Mesendoderm (in vitro differentiated cells): ENCODE measurements around the gene MELTF.

ENCODE experiments used
- DNase-seq: peaks from one replicate; pipeline ENCODE4 v3.0.0; 2013
- H2AK5ac ChIP-seq: 2 replicates; pipeline ENCODE4 v1.6.1; 2013; ENCODE audit warnings: low read length, inconsistent platforms
- H2BK120ac ChIP-seq: 2 replicates; pipeline ENCODE4 v1.6.1; 2013; ENCODE audit warnings: low read depth, mild to moderate bottlenecking, low read length, moderate library complexity, mixed read lengths
- H2BK15ac ChIP-seq: replicated peaks from 2 replicates; pipeline ENCODE4 v1.6.1; 2013; ENCODE audit warnings: low read depth, mild to moderate bottlenecking, moderate library complexity
- H2BK5ac ChIP-seq: 2 replicates; pipeline ENCODE4 v1.6.1; 2013; ENCODE audit warnings: low read length, inconsistent platforms
- H3K18ac ChIP-seq: 2 replicates; pipeline ENCODE4 v1.6.1; 2013; ENCODE audit warnings: mild to moderate bottlenecking, low read length, mixed read lengths
- H3K23ac ChIP-seq: one replicate; pipeline ENCODE4 v1.6.1; 2013; ENCODE audit warnings: low read length
- H3K27ac ChIP-seq: 2 replicates; pipeline ENCODE4 v1.5.1; 2013; ENCODE audit warnings: low read depth, mild to moderate bottlenecking, inconsistent platforms, low read length, moderate library complexity
- H3K27me3 ChIP-seq: 2 replicates; pipeline ENCODE4 v1.6.1; 2013; ENCODE audit warnings: low read length, control low read depth, mild to moderate bottlenecking, inconsistent platforms; ENCODE audit not compliant: insufficient read depth, poor library complexity
- H3K36me3 ChIP-seq: 2 replicates; pipeline ENCODE4 v1.6.1; 2013; ENCODE audit warnings: low read length, inconsistent platforms; ENCODE audit not compliant: control insufficient read depth, insufficient read depth
- H3K4ac ChIP-seq: one replicate; pipeline ENCODE4 v1.6.1; 2013; ENCODE audit warnings: low read depth, mild to moderate bottlenecking, low read length, moderate library complexity
- H3K4me1 ChIP-seq: 2 replicates; pipeline ENCODE4 v1.6.1; 2013; ENCODE audit warnings: low read depth, low read length, inconsistent platforms; ENCODE audit not compliant: control insufficient read depth
- H3K4me2 ChIP-seq: 2 replicates; pipeline ENCODE4 v1.6.1; 2013; ENCODE audit warnings: low read length
- H3K4me3 ChIP-seq: 2 replicates; pipeline ENCODE4 v1.5.1; 2013; ENCODE audit warnings: mild to moderate bottlenecking, low read length
- H3K56ac ChIP-seq: one replicate; pipeline ENCODE4 v1.6.1; 2013; ENCODE audit warnings: low read length
- H3K79me1 ChIP-seq: 2 replicates; pipeline ENCODE4 v1.6.1; 2013; ENCODE audit warnings: low read length, inconsistent platforms
- H3K79me2 ChIP-seq: 2 replicates; pipeline ENCODE4 v1.6.1; 2013; ENCODE audit warnings: mild to moderate bottlenecking, low read length; ENCODE audit not compliant: control insufficient read depth, insufficient read depth
- H3K9ac ChIP-seq: 2 replicates; pipeline ENCODE4 v1.6.1; 2013; ENCODE audit warnings: low read length, inconsistent platforms
- H4K5ac ChIP-seq: one replicate; pipeline ENCODE4 v1.6.1; 2013; ENCODE audit warnings: low read length
- H4K8ac ChIP-seq: one replicate; pipeline ENCODE4 v1.6.1; 2013; ENCODE audit warnings: low read depth, mild to moderate bottlenecking, control low read depth, low read length, moderate library complexity
- WGBS: extraction: QIAGEN DNeasy Blood & Tissue Kit; methylation state at CpG from one replicate; pipeline ENCODE4 v1.1.7; 2013; ENCODE audit warnings: low lambda C conversion rate, missing lambda C conversion rate; ENCODE audit not compliant: insufficient coverage; ENCODE audit errors: extremely low coverage; 5-methylcytosine and 5-hydroxymethylcytosine counted together

Gene MELTF

DNA sequence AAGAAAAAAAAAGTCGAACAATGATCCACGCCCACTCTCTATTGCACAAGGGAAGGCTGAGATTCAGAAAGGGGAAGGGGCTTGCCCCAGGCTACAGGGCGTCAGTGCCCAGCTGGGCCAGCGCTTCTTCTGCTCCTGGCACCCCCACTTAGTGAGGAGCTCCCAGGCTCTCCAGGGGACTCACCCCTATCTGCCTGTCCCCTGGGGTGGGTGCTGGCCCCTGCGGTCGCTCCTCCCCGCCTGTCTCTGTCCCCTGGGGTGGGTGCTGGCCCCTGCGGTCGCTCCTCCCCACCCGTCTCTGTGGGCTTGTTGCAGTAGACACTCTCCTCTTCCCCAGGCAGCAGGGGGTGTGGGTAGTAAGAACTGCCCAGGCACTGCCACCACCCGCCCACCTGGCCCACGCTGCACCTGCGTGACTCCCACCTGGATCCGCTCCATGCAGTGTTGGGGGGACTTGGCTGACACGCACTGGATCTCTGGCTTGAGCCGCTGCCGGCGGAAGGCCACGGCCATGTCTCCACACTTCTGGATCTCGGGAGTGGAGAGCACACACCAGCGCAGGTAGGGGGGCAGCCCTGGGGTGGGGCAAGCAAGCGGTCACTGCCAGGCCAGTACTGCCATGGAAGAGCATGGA, 14.6 kb downstream of the MELTF start:
- Histone ChIP-seq H4K5ac (no peak overlapping the region), H3K27ac (no peak overlapping the region), H3K27me3 (no peaks in the 10 kb centered on the region), H3K79me2 (no peaks in the 10 kb centered on the region), H2AK5ac (no peak overlapping the region), H3K4me2 (no peak overlapping the region), H3K4ac (no peak overlapping the region), H3K4me3 (no peak overlapping the region), H3K36me3 (no peaks in the 10 kb centered on the region), H3K4me1 (no peaks in the 10 kb centered on the region), H3K23ac (no peak overlapping the region), H3K79me1 (no peaks in the 10 kb centered on the region), H3K18ac (no peak overlapping the region), H2BK120ac (no peak overlapping the region), H4K8ac (no peak overlapping the region), H2BK15ac (no peak overlapping the region), H2BK5ac (no peak overlapping the region), H3K56ac (no peak overlapping the region), H3K9ac (no peak overlapping the region)
- no CpG with 5 or more reads among the region's 22 CpGs for WGBS
- no peak for DNase-seq

DNA sequence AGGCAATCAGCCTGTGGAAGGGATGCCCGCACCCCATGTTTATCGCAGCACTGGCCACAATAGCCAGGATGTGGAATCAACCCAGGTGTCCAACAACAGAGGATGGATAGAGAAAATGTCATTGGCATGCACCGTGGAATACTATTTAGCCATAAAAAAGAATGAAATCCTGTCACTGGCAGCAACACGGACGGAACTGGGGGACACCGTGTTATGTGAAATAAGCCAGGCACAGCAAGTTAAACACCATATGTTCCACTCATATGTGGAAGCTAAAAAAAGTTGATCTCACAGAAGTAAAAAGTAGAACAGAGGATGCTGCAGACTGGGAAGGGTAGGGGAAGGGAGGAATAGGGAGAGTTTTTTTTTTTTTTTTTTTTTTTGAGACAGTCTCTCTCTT, 15.6 kb downstream of the MELTF start:
- Histone ChIP-seq H3K79me2 (no peaks in the 10 kb centered on the region), H3K18ac (no peak overlapping the region), H3K4me2 (no peak overlapping the region), H4K8ac (no peak overlapping the region), H3K27me3 (no peaks in the 10 kb centered on the region), H3K9ac (no peak overlapping the region), H3K4ac (no peak overlapping the region), H3K23ac (no peak overlapping the region), H4K5ac (no peak overlapping the region), H2BK120ac (no peak overlapping the region), H3K4me3 (no peak overlapping the region), H3K27ac (no peak overlapping the region), H3K4me1 (no peaks in the 10 kb centered on the region), H2AK5ac (no peak overlapping the region), H3K56ac (no peak overlapping the region), H3K36me3 (no peaks in the 10 kb centered on the region), H2BK5ac (no peak overlapping the region), H2BK15ac (no peak overlapping the region), H3K79me1 (no peaks in the 10 kb centered on the region)
- WGBS: no CpG with 5 or more reads among the region's 6 CpGs
- no peak for DNase-seq

DNA sequence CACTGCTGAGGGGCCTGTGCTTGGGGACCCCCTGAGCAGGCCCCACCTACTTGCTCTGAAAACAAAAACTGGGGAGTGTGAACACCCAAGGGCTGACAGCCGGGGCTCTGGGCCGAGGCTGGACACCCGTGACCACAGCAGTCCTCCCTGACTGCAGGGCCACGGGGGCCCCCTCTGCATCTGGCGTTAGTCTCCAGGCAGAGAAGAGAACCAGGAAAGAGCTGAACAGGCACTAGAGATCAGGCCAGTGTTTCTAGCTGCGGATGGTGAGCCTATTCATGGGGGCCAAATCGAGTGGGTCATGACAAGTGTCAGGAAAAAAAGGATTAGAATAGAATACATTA, 17.1 kb downstream of the MELTF start:
- DNase-seq: no peak
- Histone ChIP-seq H3K18ac (no peak overlapping the region), H3K79me1 (no peaks in the 10 kb centered on the region), H3K36me3 (no peaks in the 10 kb centered on the region), H4K8ac (no peak overlapping the region), H3K23ac (no peak overlapping the region), H3K9ac (no peak overlapping the region), H3K4me2 (no peak overlapping the region), H2BK15ac (no peak overlapping the region), H3K4me3 (no peak overlapping the region), H3K56ac (no peak overlapping the region), H3K4ac (no peak overlapping the region), H2AK5ac (no peak overlapping the region), H2BK120ac (no peak overlapping the region), H3K4me1 (no peaks in the 10 kb centered on the region), H2BK5ac (no peak overlapping the region), H4K5ac (no peak overlapping the region), H3K79me2 (no peaks in the 10 kb centered on the region), H3K27me3 (no peaks in the 10 kb centered on the region), H3K27ac (no peak overlapping the region)
- no CpG with 5 or more reads among the region's 7 CpGs for WGBS

DNA sequence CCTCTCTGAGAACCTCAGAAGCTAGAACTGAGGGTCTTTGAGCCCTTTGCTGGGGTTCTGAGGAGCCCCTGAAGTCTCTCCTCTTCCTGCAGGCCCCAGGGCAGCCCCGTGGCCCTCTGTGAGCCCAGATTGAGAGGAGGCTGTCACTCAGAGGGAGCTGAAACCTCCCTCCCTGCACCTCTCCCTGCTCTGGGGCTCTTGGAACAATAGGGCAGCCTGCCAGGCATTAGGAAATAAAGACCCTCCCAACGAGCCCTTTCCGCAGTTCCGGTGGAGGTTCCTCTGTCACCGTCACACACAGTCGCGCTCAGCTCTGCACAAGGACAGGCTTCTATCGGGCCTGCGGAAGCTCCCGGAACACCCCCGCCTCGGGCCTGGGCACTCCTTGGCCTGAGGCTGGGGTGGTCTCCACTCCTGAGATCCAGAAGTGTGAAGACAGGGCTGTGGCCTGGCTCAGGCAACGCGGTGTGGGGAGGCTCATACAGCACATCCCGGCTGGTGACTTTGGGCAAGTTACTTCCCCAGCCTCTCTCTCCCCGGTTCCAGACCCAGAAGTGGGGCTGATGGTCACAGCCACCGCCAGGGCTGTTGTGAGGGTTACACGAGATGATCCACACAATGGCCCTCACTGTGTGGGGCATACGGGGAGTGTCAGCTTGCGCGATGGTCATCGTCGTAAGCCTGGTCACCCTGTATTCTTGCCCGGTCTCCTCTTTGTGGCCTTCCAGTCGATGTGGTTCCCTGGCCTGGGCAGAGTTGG, 17.7 kb downstream of the MELTF start:
- Histone ChIP-seq H3K79me2 (no peaks in the 10 kb centered on the region), H3K79me1 (no peaks in the 10 kb centered on the region), H2BK120ac (no peak overlapping the region), H2AK5ac (no peak overlapping the region), H3K27ac (no peak overlapping the region), H4K5ac (no peak overlapping the region), H3K23ac (no peak overlapping the region), H3K56ac (no peak overlapping the region), H3K18ac (no peak overlapping the region), H4K8ac (no peak overlapping the region), H3K4me1 (no peaks in the 10 kb centered on the region), H2BK15ac (no peak overlapping the region), H3K4me3 (no peak overlapping the region), H3K36me3 (no peaks in the 10 kb centered on the region), H2BK5ac (no peak overlapping the region), H3K4ac (no peak overlapping the region), H3K27me3 (no peaks in the 10 kb centered on the region), H3K9ac (no peak overlapping the region), H3K4me2 (no peak overlapping the region)
- no peak for DNase-seq
- WGBS: no CpG with 5 or more reads among the region's 25 CpGs

DNA sequence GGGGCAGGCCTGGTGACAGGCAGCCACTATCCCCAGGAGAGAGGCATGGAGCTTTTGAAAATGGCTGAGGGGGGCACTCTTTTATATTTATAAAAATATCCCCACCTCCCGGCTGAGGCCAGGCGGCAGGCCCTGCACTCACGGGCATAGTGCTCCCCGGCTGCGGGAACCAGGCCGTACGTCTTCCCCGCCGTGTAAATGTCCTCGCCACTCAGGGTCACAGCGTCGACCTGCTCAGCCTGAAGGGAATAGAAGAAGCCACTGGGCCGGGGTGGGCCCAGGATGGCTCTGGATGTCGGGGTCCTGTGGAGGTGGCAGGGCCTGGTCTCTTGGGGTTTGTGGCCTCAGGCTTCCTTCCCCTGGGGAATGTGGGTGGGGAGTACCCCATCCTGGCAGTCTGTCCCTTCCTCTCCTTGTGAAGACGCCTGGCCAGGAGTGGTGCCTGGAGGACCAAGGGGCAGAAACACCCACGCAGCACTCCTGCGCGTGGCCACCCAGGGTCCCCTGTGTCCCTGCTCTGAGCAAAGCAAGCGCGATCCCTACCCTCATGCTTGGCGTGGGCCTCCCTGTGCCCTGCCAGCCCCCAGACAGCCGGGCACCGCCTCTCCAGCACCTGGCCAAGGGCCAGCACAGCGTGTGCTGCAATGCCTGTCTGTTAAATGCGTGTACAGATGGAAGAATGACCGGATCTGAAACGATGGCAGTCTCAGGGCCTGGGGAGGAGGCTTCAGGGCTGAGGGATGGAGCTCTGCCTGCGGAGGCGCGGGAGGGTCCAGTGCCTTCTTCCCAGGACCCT, 18.9 kb downstream of the MELTF start:
- Histone ChIP-seq H3K4me3 (no peak overlapping the region), H3K4me2 (no peak overlapping the region), H4K5ac (no peak overlapping the region), H3K4me1 (no peaks in the 10 kb centered on the region), H3K4ac (no peak overlapping the region), H4K8ac (no peak overlapping the region), H3K27ac (no peak overlapping the region), H3K79me1 (no peaks in the 10 kb centered on the region), H3K18ac (no peak overlapping the region), H3K79me2 (no peaks in the 10 kb centered on the region), H2AK5ac (no peak overlapping the region), H2BK15ac (no peak overlapping the region), H2BK120ac (no peak overlapping the region), H3K23ac (no peak overlapping the region), H3K36me3 (no peaks in the 10 kb centered on the region), H2BK5ac (no peak overlapping the region), H3K9ac (no peak overlapping the region), H3K56ac (no peak overlapping the region), H3K27me3 (no peaks in the 10 kb centered on the region)
- no peak for DNase-seq
- no CpG with 5 or more reads among the region's 30 CpGs for WGBS
